Ovary (tissue), 3 donors: Measurements from ENCODE around the gene PRLH.
A peak's percentile ranks its signal among the peaks of the same experiment; 100 is the strongest.

Experiments used
- EP300 ChIP-seq: sonication (generic); formaldehyde crosslinking; IDR thresholded peaks from one replicate; pipeline ENCODE4 v1.6.1; 2017; ENCODE audit warnings: antibody characterized with exemption
- POLR2A ChIP-seq: fragments of 450-650 bp; IDR thresholded peaks from one replicate; pipeline ENCODE4 v1.6.1; 2017; ENCODE audit warnings: antibody characterized with exemption, mild to moderate bottlenecking, moderate library complexity
- TF ChIP-seq, protein P1 (sequence below), 3 donors: fragments of 450-650 bp in 2 of 3; fragments of 200-600 bp in 1 of 3; IDR thresholded peaks; one replicate each; pipeline versions ENCODE4 v1.5.1 to v1.8.0; 2016 to 2022; ENCODE audit warnings: antibody characterized with exemption in 3 of 3, mild to moderate bottlenecking in 1 of 3
- donor health status: DM: no; HTN: no; CAD: no.

GRCh38 chr2:237572021-237572741 lies 5.8 kb downstream of the PRLH start:
- TF ChIP-seq POLR2A (peak; percentile 32), EP300 (no peak)
- TF ChIP-seq, protein P1, sequence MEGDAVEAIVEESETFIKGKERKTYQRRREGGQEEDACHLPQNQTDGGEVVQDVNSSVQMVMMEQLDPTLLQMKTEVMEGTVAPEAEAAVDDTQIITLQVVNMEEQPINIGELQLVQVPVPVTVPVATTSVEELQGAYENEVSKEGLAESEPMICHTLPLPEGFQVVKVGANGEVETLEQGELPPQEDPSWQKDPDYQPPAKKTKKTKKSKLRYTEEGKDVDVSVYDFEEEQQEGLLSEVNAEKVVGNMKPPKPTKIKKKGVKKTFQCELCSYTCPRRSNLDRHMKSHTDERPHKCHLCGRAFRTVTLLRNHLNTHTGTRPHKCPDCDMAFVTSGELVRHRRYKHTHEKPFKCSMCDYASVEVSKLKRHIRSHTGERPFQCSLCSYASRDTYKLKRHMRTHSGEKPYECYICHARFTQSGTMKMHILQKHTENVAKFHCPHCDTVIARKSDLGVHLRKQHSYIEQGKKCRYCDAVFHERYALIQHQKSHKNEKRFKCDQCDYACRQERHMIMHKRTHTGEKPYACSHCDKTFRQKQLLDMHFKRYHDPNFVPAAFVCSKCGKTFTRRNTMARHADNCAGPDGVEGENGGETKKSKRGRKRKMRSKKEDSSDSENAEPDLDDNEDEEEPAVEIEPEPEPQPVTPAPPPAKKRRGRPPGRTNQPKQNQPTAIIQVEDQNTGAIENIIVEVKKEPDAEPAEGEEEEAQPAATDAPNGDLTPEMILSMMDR (IDR thresholded peaks at IDR 0.05) = peak; percentile 97 to 100 (median 100)
